ENCODE measurements around the gene CDC42BPB. TPM values are rescaled to one million over a fixed set of nuclear protein-coding genes. Genes with fewer than 3 reads are reported as not detected.

CDC42BPB gene
- total RNA-seq, 3 donors from 2014 or later = 64.0 to 110 (median 98.0) TPM

DNA sequence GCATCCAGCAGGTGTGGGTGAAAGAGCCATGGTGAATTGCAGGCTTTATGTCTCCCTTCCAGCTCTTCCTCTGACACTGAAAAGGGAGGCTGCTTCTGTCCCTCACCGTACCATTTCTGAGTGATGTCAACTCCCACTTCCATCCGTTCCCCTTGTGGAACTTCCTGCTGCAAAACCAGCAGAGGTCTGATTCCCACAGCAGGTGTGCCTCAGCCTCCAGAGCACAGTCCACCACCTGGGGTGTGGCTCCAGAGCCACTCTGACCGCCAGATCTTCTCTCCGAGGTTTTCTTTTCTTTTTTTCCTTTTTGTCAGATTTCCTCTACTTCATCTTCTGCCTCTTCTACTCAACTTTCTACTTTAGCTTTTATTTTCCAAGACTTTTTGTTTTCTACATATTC lies 62.7 kb downstream of the CDC42BPB start:
- no peak for DNase-seq (ENCODE audit: low spot score in 2 of 2)
- Histone ChIP-seq H3K36me3 (peaks cover 5% of the 10 kb centered on the region), H3K4me1 (no peaks in the 10 kb centered on the region), H3K27me3 (no peaks in the 10 kb centered on the region), H3K27ac (peak overlapping the region; percentile 17 to 64), H3K4me3 (no peak overlapping the region), H3K9me3 (peaks cover 0 to 1% of the 10 kb centered on the region in 2 donors)
- intact Hi-C loops (cut with DNase I; ENCODE audit: low total_unique reads) = no loop called here
- no peak for TF ChIP-seq POLR2A (IDR thresholded peaks at IDR 0.05)
- TF ChIP-seq POLR2AphosphoS5 (IDR thresholded peaks at IDR 0.05) = no peak

DNA sequence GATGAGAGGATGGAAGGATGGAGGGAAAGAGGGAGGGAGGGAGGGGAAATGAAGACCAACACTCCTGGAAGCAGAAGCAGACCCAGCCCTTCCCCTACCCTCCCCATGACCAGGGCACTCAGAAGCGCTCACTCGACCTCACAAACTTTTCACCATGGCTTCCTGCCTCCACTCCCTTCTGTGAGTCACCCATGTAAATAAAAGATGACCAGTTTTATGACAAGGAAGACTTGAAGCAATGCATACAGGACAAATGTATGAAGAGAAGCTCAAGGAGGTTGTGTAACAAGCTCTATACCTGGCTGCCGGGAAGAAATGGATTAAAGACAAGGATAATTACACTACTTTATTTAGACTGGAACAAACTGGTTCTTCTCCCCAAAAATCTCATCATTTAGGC lies 63.8 kb downstream of the CDC42BPB start:
- H3K36me3 ChIP-seq = no peaks in the 10 kb centered on the region
- H3K27ac ChIP-seq = peak overlapping the region; percentile 33 to 70
- no peak for DNase-seq (ENCODE audit: low spot score in 2 of 2)
- no peak for TF ChIP-seq POLR2A (IDR thresholded peaks at IDR 0.05)
- no peak for TF ChIP-seq POLR2AphosphoS5 (IDR thresholded peaks at IDR 0.05)
- intact Hi-C loops (cut with DNase I; ENCODE audit: low total_unique reads) = no loop called here
- H3K27me3 ChIP-seq = no peaks in the 10 kb centered on the region
- H3K4me1 ChIP-seq = no peaks in the 10 kb centered on the region
- H3K4me3 ChIP-seq = no peak overlapping the region
- peaks cover under 1 to 13% of the 10 kb centered on the region in 2 donors for H3K9me3 ChIP-seq

DNA sequence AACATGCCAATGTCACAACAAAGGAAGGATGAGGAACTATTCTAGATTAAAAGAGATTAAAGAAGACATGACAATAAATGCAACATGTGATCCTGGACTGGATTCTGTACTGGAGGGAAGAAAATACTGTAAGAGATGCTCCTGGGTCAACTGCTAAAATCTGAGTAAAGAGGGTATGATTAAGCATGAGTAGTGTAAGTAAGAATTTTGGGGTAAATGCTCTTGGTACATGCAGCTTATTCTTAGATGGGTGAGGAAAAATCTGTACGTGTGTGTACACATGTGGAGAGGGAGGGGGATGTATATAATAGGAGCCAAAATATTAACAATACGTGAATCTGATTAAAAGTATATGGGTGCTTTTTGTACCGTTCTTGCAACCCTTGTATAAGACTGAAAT lies 66.0 kb downstream of the CDC42BPB start:
- Histone ChIP-seq H3K27ac (no peak overlapping the region), H3K36me3 (no peaks in the 10 kb centered on the region), H3K27me3 (no peaks in the 10 kb centered on the region), H3K9me3 (peaks cover 9 to 23% of the 10 kb centered on the region in 2 donors), H3K4me3 (no peak overlapping the region), H3K4me1 (no peaks in the 10 kb centered on the region)
- DNase-seq (ENCODE audit: low spot score in 2 of 2) = no peak
- intact Hi-C loops (cut with DNase I; ENCODE audit: low total_unique reads) = no loop called here
- no peak for TF ChIP-seq POLR2A (IDR thresholded peaks at IDR 0.05)
- TF ChIP-seq POLR2AphosphoS5 (IDR thresholded peaks at IDR 0.05) = no peak
- TF ChIP-seq, protein P1, sequence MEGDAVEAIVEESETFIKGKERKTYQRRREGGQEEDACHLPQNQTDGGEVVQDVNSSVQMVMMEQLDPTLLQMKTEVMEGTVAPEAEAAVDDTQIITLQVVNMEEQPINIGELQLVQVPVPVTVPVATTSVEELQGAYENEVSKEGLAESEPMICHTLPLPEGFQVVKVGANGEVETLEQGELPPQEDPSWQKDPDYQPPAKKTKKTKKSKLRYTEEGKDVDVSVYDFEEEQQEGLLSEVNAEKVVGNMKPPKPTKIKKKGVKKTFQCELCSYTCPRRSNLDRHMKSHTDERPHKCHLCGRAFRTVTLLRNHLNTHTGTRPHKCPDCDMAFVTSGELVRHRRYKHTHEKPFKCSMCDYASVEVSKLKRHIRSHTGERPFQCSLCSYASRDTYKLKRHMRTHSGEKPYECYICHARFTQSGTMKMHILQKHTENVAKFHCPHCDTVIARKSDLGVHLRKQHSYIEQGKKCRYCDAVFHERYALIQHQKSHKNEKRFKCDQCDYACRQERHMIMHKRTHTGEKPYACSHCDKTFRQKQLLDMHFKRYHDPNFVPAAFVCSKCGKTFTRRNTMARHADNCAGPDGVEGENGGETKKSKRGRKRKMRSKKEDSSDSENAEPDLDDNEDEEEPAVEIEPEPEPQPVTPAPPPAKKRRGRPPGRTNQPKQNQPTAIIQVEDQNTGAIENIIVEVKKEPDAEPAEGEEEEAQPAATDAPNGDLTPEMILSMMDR (IDR thresholded peaks at IDR 0.05) = no peak

DNA sequence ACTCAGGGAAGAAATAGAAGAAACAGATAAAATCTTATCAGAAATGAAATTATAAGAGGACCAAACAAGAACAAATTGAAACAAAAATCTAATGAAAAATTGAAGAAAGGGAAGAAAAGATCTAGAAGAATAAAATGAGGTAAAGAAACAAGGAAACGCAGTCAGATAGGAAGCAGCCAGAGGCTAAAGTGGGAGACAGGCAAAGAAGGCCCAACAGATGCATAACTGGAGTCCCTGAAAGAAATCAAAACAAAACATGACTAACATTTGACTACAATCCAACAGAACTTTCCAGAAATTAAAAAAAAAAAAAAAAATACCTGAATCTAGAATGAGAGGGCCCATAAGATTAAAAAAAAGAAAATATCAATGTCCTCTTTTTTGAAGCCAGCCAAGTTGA lies 69.3 kb downstream of the CDC42BPB start:
- Histone ChIP-seq H3K27me3 (no peaks in the 10 kb centered on the region), H3K9me3 (peaks cover 9 to 23% of the 10 kb centered on the region in 2 donors), H3K4me3 (no peak overlapping the region), H3K36me3 (no peaks in the 10 kb centered on the region), H3K4me1 (no peaks in the 10 kb centered on the region), H3K27ac (no peak overlapping the region)
- TF ChIP-seq POLR2A (IDR thresholded peaks at IDR 0.05) (no peak), POLR2AphosphoS5 (IDR thresholded peaks at IDR 0.05) (no peak)
- TF ChIP-seq, protein P1 (IDR thresholded peaks at IDR 0.05) = no peak
- intact Hi-C loops (cut with DNase I; ENCODE audit: low total_unique reads) = no loop called here
- DNase-seq (ENCODE audit: low spot score in 2 of 2) = no peak

DNA sequence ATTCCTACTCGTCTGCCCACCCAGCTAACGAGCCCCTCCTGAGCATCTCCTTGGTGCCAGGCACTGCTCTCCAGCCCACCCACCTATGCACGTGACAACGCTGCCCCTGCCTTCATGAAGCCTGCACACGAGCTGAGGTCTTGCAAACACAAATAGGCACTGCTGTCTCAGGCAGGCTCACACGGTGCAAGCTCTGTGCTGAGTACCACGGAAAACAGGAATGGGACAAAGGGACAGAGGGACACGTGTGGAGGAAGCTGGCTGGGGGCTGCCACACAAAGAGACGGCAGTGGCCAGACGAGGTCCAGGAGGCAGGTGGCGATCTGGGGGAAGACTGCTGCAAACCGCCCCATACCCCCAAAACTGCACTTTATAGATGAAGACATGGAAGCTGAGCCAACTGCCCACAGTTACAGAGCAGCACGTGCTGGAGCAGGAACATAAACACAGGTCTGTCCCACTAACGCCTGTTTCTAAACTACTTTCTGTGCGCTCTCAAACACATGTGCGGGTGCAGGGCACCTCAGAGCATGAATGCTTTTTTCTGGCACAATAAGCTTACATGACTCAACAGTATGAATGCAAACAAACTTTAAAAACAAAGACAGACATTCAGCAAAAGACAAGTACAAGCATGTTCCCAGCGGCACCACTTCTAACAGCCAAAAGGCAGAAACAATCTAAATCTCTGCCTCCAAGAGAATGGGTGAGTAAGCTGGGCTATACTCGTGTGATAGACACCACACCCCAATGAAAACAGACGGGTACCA lies 70.4 kb downstream of the CDC42BPB start:
- intact Hi-C loops (cut with DNase I; ENCODE audit: low total_unique reads) = no loop called here
- no peak for DNase-seq (ENCODE audit: low spot score in 2 of 2)
- Histone ChIP-seq H3K36me3 (no peaks in the 10 kb centered on the region), H3K9me3 (peaks cover 9 to 23% of the 10 kb centered on the region in 2 donors), H3K27ac (no peak overlapping the region), H3K27me3 (no peaks in the 10 kb centered on the region), H3K4me1 (no peaks in the 10 kb centered on the region), H3K4me3 (peak overlapping the region in 1 of 3 donors; percentile 8)
- TF ChIP-seq, protein P1 (IDR thresholded peaks at IDR 0.05) = no peak
- TF ChIP-seq POLR2A (IDR thresholded peaks at IDR 0.05) (no peak), POLR2AphosphoS5 (IDR thresholded peaks at IDR 0.05) (no peak)

DNA sequence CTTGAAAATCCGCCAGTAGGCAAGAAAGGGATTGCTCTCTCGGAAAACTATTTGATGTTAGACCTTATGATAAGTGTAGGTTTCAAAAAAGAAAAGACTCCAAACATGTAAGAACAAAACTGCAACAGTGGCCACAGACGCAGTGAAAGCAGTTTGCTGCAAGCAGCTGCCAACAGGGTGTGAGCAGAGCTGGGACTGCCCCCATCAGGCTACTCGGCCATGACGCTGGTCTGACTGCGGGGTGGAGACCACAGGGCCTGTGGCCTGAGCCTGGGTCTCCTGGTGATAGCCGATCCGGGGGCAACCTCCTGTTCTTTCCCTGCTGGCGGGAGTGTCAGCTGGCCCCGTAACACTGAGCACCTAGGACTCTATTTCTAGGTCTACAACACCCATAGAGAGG lies 71.7 kb downstream of the CDC42BPB start:
- Histone ChIP-seq H3K36me3 (no peaks in the 10 kb centered on the region), H3K4me1 (no peaks in the 10 kb centered on the region), H3K9me3 (peaks cover 9 to 23% of the 10 kb centered on the region in 2 donors), H3K27ac (no peak overlapping the region), H3K27me3 (no peaks in the 10 kb centered on the region), H3K4me3 (no peak overlapping the region)
- intact Hi-C loops (cut with DNase I; ENCODE audit: low total_unique reads) = no loop called here
- TF ChIP-seq POLR2A (IDR thresholded peaks at IDR 0.05) (no peak), POLR2AphosphoS5 (IDR thresholded peaks at IDR 0.05) (no peak)
- TF ChIP-seq, protein P1 (IDR thresholded peaks at IDR 0.05) = no peak
- no peak for DNase-seq (ENCODE audit: low spot score in 2 of 2)

Measured in breast epithelium (tissue), 4 donors.